ENCODE results near the gene FAM221A.
"Not testable (repeated sequence)": the region's sequence is repeated elsewhere in the genome, so short reads cannot be mapped to it uniquely, and the experiment has no call there.

FAM221A gene

GRCh38 chr7:23709081-23709750, 29.2 kb downstream of the FAM221A start:
- DNase-seq: no peak

GRCh38 chr7:23710000-23710399, 30.0 kb downstream of the FAM221A start, which contains the start of gene STK31:
TSS of gene STK31 (plus strand) at chr7:23710219. CDS start at chr7:23710286, 67 bp downstream.
- no peak for DNase-seq

GRCh38 chr7:23712368-23713284, 32.6 kb downstream of the FAM221A start:
- no peak for DNase-seq

GRCh38 chr7:23713285-23714149, 33.5 kb downstream of the FAM221A start:
- DNase-seq: no peak

- no peak for DNase-seq
These were observed 34.1 kb downstream of the FAM221A start for GRCh38 chr7:23714150-23714464.

GRCh38 chr7:23714579-23714978, 34.6 kb downstream of the FAM221A start:
- no peak for DNase-seq

- no peak for DNase-seq
These were observed 35.1 kb downstream of the FAM221A start for GRCh38 chr7:23715099-23715498.

GRCh38 chr7:23717788-23718187, 37.8 kb downstream of the FAM221A start:
- no peak for DNase-seq

GRCh38 chr7:23721456-23721855, 41.5 kb downstream of the FAM221A start:
- no peak for DNase-seq

GRCh38 chr7:23722587-23723216, 42.7 kb downstream of the FAM221A start:
- DNase-seq: not testable (repeated sequence)

- DNase-seq: not testable (repeated sequence)
These were observed 44.1 kb downstream of the FAM221A start for GRCh38 chr7:23724113-23724512.

GRCh38 chr7:23742051-23742450, 62.1 kb downstream of the FAM221A start:
- no peak for DNase-seq

- DNase-seq: no peak
These were observed 63.2 kb downstream of the FAM221A start for GRCh38 chr7:23743226-23743625.

GRCh38 chr7:23746629-23747028, 66.6 kb downstream of the FAM221A start:
- DNase-seq: no peak

GRCh38 chr7:23751852-23752251, 71.9 kb downstream of the FAM221A start:
- no peak for DNase-seq
